Pancreas (tissue), 10 donors: ENCODE results near the gene GHRHR. TPM values are rescaled to one million over a fixed set of nuclear protein-coding genes. Genes with fewer than 3 reads are reported as not detected.
A peak's percentile ranks its signal among the peaks of the same experiment; 100 is the strongest.

ENCODE experiments used
- ATAC-seq, 4 donors: fragments of 200-7000 bp; cut with Tn5 transposase; one replicate each; pipeline versions ENCODE4 v1.8.0 to v1.9.1; 2020; ENCODE audit warnings: mild to moderate bottlenecking in 4 of 4, moderate library complexity in 4 of 4
- DNase-seq, 6 donors: peaks; one replicate each; pipeline ENCODE4 v3.0.0-alpha.2; 2020
- FAIRE-seq: peaks from 2 replicates; lab custom pipeline; 2012; peaks lifted over from hg19 to GRCh38; lab: Jason Lieb, UNC
- H3K27ac ChIP-seq, 4 donors: fragments of 200-600 bp; sonication (generic); 1 replicate in 3 of 4; 2 replicates in 1 of 4; pipeline versions ENCODE4 v1.5.0 to v1.8.0; 2020
- H3K27me3 ChIP-seq, 4 donors: fragments of 200-600 bp; one replicate each; pipeline ENCODE4 v1.8.0; 2021
- H3K36me3 ChIP-seq, 3 donors: fragments of 200-600 bp; sonication (generic) in 1 of 3; one replicate each; pipeline versions ENCODE4 v1.5.0 to v1.8.0; 2020 to 2021
- H3K4me1 ChIP-seq, 3 donors: fragments of 200-600 bp; one replicate each; pipeline ENCODE4 v1.8.0; 2021
- H3K4me3 ChIP-seq, 4 donors: fragments of 200-600 bp; sonication (generic) in 2 of 4; one replicate each; pipeline versions ENCODE4 v1.5.0 to v1.8.0; 2020 to 2021
- H3K9me3 ChIP-seq, 4 donors: fragments of 200-600 bp; one replicate each; pipeline ENCODE4 v1.8.0; 2021
- CTCF ChIP-seq, 4 donors: fragments of 200-600 bp; sonication (generic) in 3 of 4; IDR thresholded peaks; one replicate each; pipeline versions ENCODE4 v1.5.0 to v1.8.0; 2021; ENCODE audit warnings: antibody characterized with exemption in 4 of 4
- WGBS, 2 donors: extraction: QIAGEN DNeasy Blood & Tissue Kit; methylation state at CpG; one replicate each; pipeline ENCODE4 v1.1.7; 2013; 5-methylcytosine and 5-hydroxymethylcytosine counted together
- intact Hi-C, 3 donors: fragments of 100-400 bp; cut with DNase I; formaldehyde crosslinking; loops; one replicate each; pipeline versions ENCODE4 v1.11.1 to v1.14.2; 2022
- polyA plus RNA-seq, 2 donors: library from polyadenylated mRNA; stranded (reverse); fragments of 200-250 nt; gene quantifications; one replicate each; pipeline ENCODE4 v1.2.3, GENCODE V29; 2013
- total RNA-seq, 6 donors: library from RNA; stranded (reverse); fragmentation: NEBNext Ultra II Directional in 4 of 6; extraction: Animal tissue kit (Norgen Biotek cat#: 25700) in 4 of 6; gene quantifications; one replicate each; pipeline versions ENCODE4 v1.2.1 to v1.2.4, GENCODE V29; 2021 to 2023
- donor health status: healthy with polysubstance abuse.
- donor health status: DM: no; HTN: no; CAD: no; lungs with moderate emphysema.
- donor health status: DM: no; HTN: no; CAD: no.
- donor health status: control.
- donor health status: control.
- donor health status: Bipolar disorder and iron deficiency.
- donor health status: DM: yes; HTN: yes; CAD: no.
- donor health status: DM: no; HTN: no; CAD: no.
- donor health status: DM: no; HTN: no; CAD: no.
- donor health status: DM: yes; HTN: yes; CAD: no.

The GHRHR gene
- total and polyA plus RNA-seq, 8 donors, result 0.34 to 0.55 (median 0.47) TPM; not detected in 5

GRCh38 chr7:30983042-30983913 lies 19.5 kb downstream of the GHRHR start:
- DNase-seq, result peak; percentile 61 to 98 (median 86)
- 7 to 8% methylated on average over 15 of the region's 15 CpGs for WGBS, 2 donors
- intact Hi-C loops, result loop anchor here in 1 of 3 donors (2.0 kb wide), 1 partner anchor 138 kb away; no protein-coding TSS in a partner anchor
- H3K9me3 ChIP-seq, result no peaks in the 10 kb centered on the region
- no peaks in the 10 kb centered on the region for H3K36me3 ChIP-seq
- no peak overlapping the region for H3K4me3 ChIP-seq
- no peaks in the 10 kb centered on the region for H3K27me3 ChIP-seq
- no peak overlapping the region for H3K27ac ChIP-seq
- TF ChIP-seq CTCF (IDR thresholded peaks at IDR 0.05), result peak; percentile 83 to 95 (median 93)
- peak; percentile 83 to 91 (median 87) for ATAC-seq
- no peaks in the 10 kb centered on the region for H3K4me1 ChIP-seq
- FAIRE-seq, result no peak

GRCh38 chr7:30983914-30984247 lies 20.1 kb downstream of the GHRHR start:
- TF ChIP-seq CTCF (IDR thresholded peaks at IDR 0.05), result no peak
- intact Hi-C loops, result loop anchor here in 1 of 3 donors (2.0 kb wide), 1 partner anchor 137 kb away; no protein-coding TSS in a partner anchor
- Histone ChIP-seq H3K4me1 (peaks cover 0 to 3% (median 0%) of the 10 kb centered on the region in 3 donors), H3K4me3 (no peak overlapping the region), H3K27me3 (no peaks in the 10 kb centered on the region), H3K36me3 (no peaks in the 10 kb centered on the region), H3K9me3 (no peaks in the 10 kb centered on the region), H3K27ac (no peak overlapping the region)
- WGBS, 2 donors, result 26 to 28% methylated on average over 12 of the region's 12 CpGs
- ATAC-seq, result no peak
- DNase-seq, result peak in 1 of 6 donors; percentile 43
- no peak for FAIRE-seq

- no peaks in the 10 kb centered on the region for H3K27me3 ChIP-seq
- DNase-seq (peak in 2 of 6 donors; percentile 33 to 45), ATAC-seq (peak in 1 of 4 donors; percentile 30), FAIRE-seq (no peak)
- H3K4me3 ChIP-seq, result no peak overlapping the region
- H3K4me1 ChIP-seq, result peaks cover 0 to 5% (median 0%) of the 10 kb centered on the region in 3 donors
- H3K36me3 ChIP-seq, result no peaks in the 10 kb centered on the region
- no peak for TF ChIP-seq CTCF (IDR thresholded peaks at IDR 0.05)
- 64 to 67% methylated on average over 13 of the region's 13 CpGs for WGBS, 2 donors
- intact Hi-C loops, result loop anchor here in 1 of 3 donors (5.0 kb wide), 1 partner anchor 133 kb away; no protein-coding TSS in a partner anchor
- no peaks in the 10 kb centered on the region for H3K9me3 ChIP-seq
- H3K27ac ChIP-seq, result no peak overlapping the region
Measured at GRCh38 chr7:30984359-30985107, 20.8 kb downstream of the GHRHR start.

GRCh38 chr7:30985756-30986155 lies 22.0 kb downstream of the GHRHR start:
- Histone ChIP-seq H3K27me3 (no peaks in the 10 kb centered on the region), H3K9me3 (no peaks in the 10 kb centered on the region), H3K4me1 (peaks cover 0 to 5% (median 0%) of the 10 kb centered on the region in 3 donors), H3K4me3 (no peak overlapping the region), H3K36me3 (no peaks in the 10 kb centered on the region), H3K27ac (no peak overlapping the region)
- intact Hi-C loops, result loop anchor here in 1 of 3 donors (5.0 kb wide), 1 partner anchor 132 kb away; no protein-coding TSS in a partner anchor
- WGBS, 2 donors, result 65 to 69% methylated on average over 7 of the region's 7 CpGs
- ATAC-seq (no peak), FAIRE-seq (no peak), DNase-seq (no peak)
- TF ChIP-seq CTCF (IDR thresholded peaks at IDR 0.05), result no peak
